ENCODE data around the gene FAM240A.
"Not testable (repeated sequence)": the region's sequence is repeated elsewhere in the genome, so short reads cannot be mapped to it uniquely, and the experiment has no call there.

The FAM240A gene

DNA sequence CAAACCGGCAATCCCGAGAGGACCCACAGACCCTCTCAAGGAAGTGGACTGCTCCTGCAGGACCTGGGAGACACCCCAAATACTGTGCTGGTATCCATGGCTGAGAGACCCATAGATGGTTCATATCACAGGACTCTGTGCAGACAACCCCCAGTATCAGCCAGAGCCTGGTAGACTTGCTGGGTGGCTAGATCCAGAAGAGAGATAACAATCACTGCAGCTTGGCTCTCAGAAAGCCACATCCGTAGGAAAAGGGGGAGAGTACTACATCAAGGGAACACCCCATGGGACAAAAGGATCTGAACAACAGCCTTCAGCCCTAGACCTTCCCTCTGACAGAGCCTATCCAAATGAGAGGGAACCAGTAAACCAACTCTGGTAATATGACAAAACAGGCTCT, 25.1 kb upstream of the FAM240A start:
- not testable (repeated sequence) for DNase-seq

DNA sequence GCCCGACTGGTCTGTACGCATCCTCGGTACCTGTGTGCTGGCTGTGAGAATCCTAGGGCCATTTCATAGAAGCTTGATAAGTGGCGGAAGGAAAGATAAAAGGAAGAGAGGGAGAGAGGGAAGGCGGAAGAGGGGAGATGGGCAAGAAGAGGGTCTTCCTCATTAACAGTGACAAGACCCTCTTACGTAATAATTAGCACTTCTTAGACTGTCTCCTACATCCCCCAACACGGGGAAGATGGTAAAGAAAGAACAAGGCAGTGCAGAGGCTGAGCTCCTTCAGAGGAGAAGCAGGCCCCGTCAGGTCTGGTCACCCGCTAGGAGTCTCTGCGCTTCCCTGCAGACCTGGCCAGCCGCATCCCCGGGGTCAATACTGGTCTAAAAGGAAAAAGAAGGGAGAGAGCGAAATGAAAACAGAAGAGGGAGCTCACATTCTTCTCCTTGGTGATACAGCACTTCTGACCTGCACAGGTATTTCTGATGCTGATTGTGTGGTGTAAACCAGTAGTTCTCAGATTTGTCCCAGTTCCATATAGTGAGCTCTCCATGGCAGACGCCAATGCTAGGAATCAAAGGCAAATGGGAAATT, 19.0 kb upstream of the FAM240A start:
- no peak for DNase-seq

DNA sequence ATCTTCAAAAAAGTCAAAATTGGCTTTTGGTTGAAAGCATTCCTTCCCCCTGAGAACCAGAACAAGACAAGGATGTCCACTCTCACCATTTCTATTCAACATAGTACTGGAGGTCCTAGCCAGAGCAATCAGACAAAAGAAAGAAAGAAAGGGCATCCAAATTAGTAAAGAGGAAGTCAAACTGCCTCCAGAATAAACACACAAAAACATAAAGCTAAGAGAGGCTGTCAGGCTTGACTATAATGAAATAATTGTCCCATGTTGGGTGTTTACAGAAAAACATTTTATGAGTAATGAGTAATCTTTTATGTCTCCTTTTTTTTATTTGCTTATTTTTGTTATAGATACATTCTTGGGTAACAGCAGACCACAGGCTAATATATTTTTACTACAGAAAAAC, 18.3 kb upstream of the FAM240A start:
- DNase-seq = no peak

DNA sequence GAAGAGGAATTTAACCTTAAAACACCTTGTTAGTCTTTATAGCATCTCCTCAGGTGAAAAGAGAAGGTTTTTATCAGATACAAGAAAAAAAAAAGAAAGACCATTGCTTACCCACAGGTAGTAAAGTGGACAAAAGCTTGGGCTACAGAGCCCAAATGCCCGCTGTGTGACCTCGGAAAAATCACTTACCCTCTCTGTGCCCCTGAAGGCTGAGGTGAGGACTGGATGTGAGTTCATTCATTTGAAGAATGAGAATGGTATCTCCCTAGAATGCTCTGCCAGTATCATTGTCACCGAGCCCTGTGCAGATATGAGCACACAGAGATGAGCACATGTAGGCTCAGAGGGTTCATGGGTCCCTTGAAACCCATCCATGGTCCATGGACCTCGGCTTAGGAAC, 17.6 kb upstream of the FAM240A start:
- no peak for DNase-seq

DNA sequence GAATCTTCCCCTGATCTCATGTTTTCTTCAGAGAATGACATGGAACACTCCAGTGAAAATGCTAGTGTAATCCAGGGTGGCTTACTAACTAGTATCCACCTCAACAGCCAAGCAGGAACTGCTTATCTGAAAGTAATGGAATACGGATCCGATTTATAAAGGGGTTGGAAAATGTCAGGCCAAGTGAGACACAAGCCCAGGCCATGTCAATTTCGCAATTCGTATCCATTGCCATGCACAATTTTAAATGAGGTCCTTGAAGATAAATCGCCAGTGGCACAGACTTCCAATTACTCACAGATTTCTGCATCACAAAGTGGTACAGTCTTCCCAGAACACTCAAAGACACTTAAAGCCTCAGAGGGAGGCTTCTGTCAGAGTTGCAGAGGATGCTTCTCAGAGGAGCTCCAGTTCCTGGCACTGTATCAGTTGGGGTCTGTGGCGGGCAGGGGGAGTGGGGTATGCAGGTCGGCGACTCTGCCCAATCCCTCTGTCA, 16.5 kb upstream of the FAM240A start:
- DNase-seq = no peak

DNA sequence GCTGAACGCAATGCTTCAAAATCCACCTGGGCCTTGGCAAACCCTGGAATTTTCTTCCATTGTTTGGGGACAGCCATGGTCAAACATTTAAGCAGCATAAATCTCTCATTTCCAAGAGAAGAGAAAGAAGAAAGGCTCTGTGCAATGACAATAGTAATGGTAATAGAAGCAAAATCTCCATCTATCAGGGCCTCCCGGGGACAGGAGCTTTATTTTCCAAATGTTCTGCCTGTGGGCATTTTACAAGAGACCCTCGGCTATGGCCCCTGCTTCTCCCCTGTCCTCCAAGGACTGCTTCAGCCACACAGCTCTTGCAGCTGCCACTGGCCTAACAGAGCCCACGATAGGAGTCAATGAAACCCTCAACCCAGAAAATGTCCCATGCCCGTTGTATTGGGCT, 12.7 kb upstream of the FAM240A start:
- DNase-seq = no peak

DNA sequence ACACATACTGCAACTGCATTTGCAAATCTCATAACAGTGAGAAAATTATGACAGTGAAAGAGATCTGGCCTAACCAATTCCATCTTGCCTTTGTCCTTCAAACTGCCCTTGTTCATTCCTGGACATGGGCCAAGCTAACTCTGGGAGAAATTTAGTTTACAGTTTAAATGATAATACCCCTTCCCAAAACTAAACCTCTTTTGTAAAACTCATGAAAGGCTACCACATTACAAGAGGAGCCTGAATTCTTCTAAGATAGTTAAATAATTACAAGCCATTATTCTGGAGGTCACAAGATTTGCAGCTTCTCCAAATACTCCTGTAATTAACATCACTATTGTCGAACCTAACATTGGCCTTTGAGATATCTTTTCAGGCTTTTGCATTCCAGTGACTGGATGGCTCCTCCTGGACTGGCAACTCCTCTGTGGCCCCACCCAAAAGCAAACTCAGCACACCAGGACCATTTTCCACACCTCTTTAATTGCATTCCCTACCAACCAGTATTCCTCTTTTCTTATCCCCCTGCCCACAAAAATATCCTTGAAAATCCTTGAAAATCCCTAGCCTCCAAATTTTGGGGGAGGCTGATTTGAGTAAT, 8.8 kb upstream of the FAM240A start:
- DNase-seq = no peak

DNA sequence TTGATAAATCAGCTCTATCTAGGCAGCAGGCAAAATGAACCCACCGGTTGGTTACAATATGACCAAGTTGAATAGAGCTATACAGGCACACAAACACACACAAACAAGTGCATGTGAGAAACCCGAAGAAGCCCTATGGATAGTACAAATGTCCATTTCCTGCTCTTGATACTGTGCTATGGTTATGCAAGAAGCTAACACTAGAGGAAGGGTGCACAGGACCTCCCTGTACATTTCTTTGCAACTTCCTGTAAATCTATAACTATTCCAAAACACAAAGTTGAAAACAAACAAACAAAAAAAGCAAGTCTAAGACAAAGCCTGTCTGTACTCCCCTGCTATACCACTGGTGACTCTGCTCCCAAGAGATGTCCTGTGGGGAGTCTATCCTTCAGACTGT, 8.2 kb upstream of the FAM240A start:
- no peak for DNase-seq

DNA sequence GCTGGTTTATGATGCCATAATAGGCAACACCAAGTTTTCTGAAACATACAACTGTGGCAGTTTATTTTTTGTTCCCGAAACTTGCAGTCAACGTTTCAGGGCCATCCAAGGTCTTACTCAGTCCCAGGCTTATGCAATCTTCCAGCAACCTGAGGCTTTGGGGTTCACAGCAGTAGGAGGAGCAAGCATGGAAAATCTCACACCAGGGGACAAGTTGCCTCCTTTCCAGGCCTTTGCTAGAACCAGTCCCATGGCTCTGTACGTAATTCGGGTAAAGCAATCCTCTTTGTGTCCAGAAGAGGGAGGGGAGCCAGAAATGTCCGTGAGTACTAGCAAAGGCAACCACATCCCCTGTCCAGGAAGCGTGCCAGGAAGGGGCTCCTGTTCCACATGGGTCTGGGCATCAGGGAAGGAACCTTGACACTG, 4.7 kb upstream of the FAM240A start:
- DNase-seq = no peak

DNA sequence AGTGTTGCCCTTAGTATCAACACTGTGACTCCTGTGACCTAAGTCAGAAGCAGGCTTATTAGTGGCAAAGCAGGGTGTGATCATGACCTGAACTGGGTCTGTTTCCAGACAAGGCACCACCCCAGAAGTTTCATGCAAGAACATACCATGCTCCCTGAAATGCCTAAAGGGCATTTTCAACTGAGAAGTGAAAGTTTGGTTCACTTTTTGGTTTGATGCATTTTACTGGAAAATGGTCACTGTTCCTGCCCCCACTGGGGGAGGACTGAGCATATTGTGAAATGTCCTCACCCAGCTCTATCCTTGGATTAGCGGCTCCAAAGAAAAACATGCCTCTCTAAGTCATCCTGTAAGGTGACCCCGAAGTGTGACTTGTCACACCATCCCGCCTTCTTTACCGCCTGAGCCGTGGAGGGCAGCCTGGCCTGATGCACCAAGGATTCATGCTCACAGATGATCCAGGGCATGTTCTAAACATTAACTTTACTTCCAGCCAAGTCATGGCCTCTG, 3.1 kb upstream of the FAM240A start:
- no peak for DNase-seq

DNA sequence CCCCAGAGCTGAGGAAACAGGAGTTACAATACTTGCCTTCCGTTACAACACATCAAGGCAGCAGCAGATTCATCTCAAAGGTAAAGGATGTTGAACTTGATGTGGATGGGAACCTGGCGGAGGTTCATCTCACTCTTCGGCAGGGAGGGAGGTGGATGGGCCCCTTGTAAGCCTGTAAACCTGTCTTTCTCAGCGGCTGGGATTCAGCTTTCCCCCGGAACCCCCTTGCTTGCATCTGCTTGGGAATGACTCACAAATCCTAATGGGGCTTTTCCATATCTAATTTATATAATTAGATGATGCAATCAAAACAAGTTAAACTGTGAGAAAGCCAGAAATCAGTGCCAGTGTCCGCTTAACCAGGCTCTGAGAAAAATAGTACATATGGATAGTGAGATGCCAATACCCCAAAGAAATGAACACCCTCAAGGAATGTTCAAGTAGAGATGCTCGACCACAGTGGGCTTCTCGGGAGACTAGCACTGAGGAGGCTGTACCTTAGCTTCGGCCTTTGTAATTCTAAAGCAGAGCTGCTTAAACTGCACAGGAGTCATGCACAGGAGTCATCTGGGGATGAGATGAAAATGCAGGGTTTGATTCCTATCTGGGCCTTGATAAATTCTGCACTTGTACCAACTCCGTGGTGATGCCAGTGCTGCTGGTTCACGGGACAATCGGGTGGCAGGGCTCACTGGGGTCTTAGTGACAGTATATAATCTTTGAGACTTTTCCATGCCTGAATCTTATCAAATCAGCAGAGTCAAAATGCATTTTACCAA, 2.2 kb upstream of the FAM240A start:
- no peak for DNase-seq

DNA sequence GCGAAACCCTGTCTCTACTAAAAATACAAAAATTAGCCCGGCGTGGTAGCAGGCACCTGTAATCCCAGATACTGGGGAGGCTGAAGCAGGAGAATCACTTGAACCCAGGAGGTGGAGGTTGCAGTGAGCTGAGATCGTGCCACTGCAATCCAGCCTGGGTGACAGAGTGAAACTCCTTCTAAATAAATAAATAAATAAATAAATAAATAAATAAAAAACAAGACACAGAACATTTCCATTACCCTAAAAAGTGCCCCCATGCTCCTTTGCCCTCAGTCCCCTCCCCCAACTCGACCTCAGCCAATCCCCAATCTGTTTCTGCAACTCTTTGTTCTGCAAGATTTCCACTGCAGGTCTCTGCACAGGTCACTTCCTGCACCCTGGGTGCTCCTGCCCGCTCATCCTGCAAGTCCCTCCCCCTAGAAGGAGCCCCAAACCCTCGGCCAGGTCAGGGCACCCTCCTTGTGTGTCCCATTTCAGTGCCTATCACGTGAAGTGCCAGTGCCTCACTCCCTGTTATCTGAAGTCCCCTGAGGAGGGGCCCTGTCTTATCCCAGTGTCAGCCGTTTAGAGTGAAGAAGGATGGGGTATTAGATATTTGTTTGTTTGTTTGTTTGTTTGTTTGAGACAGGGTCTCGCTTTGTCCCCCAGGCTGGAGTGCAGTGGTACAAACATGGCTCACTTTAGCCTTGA, 1.1 kb downstream of the FAM240A start:
- DNase-seq = no peak

DNA sequence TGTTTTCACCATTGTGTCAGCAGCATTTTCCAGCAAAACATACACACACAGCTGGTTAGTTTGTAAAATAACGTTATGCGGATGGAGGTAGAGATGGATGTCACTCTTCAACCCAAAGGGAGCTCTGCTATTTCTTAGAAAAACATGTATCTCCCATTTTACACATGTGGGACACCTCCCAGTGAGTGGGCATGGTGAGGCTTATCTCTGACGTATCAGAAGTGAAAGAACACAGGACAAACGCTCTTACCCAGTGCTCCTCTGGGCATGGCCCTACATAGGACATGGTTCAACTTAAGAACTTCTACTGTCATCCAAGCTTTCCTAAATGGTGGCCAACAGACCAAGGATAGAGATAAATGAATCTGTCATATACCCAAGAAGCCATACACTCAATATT, 2.1 kb downstream of the FAM240A start:
- no peak for DNase-seq

DNA sequence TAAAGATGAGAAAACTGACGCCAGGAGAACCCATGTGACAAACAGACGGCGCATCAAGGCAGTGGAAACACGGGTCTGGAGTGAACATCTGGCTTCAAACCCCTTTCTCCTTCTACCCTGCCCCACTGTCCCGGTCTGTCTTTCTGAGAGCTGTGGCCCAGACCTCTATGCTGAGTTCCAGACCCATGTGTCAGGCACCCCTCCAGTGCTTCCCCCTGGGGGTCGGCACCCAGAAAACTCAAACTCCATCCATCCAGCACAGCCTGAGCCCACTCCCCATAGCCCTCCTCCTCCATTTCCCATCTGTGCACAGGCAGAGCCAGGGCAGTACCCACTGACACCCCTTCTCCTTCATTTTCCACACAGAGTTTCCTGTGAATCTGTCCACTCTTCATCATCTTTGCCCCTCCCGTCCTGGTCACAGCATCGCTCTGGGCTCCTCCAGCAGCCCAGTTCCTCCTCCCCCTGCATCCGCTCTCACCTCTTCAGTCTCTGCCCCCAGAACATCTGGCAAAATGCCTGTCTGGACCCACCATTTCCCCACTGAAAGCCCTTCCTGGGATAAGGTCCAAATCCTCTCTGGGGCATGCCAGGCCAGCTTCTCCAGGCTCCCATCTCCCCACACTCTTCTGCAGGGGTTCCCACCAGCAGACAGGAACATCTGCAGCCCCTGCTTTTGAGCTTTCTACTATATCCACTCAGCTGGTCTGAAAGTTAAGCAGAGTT, 2.9 kb downstream of the FAM240A start:
- DNase-seq = no peak

DNA sequence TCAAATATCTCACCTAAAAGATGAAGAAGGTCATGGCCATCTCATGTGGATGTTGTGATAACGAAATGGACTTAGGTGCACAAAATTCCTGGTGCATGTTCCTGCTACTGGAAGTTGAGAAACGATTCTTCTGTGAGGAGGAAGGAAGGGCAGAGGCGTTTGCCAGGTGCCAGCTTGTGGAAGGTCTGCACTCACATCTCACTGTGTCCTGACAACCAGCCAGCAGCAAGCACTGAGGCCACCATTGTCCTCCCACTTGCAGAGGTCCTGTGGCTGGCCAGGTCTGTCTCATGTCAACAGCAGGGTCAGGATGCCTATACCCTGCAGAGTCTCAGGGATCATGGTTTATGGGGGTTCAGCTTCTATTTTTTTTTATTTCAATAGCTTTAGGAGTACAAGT, 3.7 kb downstream of the FAM240A start:
- no peak for DNase-seq

DNA sequence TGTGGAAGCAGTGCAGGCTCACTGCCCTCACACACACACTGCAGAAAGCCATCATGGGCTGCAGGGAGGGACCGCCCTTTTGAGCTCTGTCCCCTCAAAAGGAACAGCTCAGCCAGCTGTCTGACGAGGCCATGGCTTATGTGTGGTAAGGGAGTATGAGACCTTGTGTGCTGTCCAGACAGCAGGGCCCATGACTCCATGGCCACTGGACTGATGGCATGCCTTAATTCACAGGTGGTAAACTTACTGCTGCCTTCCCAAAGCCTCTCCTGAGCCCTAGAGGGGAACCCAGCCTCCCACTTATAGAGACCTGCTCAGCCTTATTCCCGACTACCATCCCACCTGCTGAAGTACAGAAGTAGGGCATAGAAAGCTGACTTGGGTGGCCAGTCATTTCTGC, 5.6 kb downstream of the FAM240A start:
- no peak for DNase-seq

DNA sequence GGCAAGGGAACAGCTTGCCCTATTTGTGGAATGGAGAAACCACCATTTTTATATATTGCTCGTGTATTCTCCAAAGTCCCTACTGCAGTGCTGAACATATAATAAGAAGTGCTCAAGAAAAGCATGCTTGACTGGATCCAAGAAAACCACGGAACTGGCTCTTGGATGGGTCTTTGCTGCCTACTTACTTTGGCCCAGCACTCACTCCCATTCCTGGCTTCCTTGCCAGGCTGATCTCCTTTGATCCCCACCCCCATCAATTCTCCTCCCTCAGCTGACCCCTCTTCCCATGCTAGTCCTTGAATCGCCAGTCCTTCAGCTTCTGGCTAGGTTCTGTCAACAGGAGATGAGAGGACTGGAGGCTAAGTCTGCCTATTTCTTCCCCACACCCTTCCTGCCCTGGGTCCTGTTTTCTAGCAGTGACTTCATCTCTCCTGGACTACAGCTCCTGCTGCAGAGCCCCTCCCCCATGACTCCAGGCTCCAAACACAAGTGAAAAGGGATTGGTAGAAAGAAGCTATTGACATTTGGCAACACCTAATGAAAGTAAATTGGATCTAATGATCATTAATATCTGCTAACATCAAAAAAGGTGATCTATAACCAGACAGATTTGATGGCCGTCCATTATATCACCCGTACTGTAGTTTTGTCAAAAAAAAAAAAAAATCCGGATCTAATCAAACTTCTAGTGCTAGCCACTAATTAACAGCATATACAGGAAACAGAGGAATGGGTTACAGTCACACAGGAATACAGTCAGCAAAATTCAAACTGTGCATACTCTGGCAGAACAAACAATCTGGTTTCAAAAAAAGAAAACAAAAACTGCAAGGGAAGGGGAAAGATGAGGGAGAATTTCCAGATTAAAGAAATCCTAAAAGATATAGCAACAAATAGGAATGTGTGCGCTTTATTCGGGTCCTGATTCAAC, 7.8 kb downstream of the FAM240A start:
- no peak for DNase-seq

DNA sequence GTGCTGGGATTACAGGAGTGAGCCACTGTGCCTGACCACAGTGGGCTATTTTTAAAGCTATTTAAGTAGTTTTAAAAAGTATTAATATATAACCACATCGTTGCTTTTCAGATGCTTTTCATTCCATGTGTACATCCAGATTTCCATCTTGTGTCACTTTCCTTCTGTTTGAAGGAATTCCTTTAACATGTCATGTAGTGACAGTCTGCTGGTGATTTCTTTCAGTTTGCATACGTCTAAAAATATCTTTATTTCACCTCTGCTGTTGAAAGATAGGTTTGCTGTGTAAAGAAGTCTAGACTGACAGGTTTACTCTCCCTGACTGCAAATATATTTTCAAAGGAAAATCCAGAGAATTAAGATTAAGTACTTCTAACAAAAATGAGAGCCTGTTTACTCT, 12.2 kb downstream of the FAM240A start:
- no peak for DNase-seq

DNA sequence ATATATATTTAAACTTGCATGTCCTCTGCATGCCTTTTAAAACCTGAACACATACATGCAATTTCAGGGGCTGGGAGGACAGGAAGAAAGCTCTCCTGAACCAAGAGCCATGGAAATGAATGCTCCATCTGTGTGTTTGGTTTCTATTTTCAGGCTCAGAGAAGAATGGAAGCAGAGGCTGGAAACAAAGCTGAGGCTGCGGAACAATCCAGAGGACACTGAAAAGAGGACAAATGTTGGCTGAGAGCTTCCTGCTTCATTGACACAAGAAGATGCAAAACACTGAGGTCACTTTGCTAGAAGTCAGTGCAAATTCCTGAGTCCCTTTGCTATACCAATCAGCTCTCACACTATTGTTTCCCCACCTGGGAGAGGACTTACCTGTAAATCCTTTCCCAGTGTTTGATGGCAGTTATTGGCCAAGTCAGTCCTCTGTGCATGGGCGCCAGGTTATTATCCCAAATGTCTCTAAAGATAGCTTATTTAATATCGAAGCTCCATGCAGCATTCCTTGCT, 12.7 kb downstream of the FAM240A start:
- no peak for DNase-seq

DNA sequence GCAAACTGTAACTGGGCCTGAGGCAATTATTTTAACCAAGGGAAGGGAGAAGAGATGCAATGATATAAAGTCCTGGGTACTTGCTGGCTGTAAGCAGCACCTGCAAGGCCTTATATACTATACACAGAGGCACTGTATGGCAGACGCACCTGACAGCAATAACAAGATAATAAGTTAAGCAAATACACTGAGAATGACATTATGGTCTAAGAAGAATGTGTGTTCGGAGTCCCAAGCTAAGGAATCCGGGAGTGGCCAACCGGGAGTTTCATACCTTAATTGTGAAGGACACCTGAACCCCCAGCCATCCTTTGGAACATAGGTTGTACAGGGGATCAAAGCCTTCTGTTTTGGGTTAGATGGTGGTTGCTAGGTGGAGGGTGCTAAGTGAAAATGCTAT, 13.7 kb downstream of the FAM240A start:
- no peak for DNase-seq

DNA sequence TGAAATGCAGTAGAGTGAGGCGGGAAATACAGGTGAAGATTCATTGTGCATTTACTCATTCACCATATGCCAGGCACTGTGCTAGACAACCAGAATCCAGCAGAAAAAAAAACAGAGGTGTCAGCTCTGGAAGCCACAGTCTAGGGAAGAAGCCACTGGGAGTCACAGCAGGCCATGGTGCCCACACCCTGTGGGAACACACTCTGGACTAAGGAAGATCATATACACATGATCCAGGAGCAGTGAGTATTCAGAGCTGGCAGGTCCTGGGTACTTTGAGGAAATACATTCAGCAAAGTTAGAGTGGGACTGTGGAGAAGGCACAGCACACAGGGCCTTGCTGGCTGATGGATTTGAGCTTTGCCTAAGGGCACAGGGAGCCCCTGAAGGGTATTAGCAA, 14.8 kb downstream of the FAM240A start:
- DNase-seq = no peak

Data from NCI-H1092 (cell line).